ENCODE measurements around the gene PYROXD2. TPM values are rescaled to one million over a fixed set of nuclear protein-coding genes. Genes with fewer than 3 reads are reported as not detected.

The PYROXD2 gene
- total and polyA plus RNA-seq, 7 donors: 0.46 to 13.2 (median 1.7) TPM

- no peak for DNase-seq
- H3K4me3 ChIP-seq: no peak overlapping the region
- no peak for TF ChIP-seq CTCF (IDR thresholded peaks at IDR 0.05)
- no peak for ATAC-seq
- H3K9me3 ChIP-seq: no peaks in the 10 kb centered on the region
- intact Hi-C loops (cut with DNase I): loop anchor here in 1 of 2 donors (10.0 kb wide), 1 partner anchor 162 kb away; the partner anchor contains the start of gene LOXL4
- peaks cover 2 to 79% of the 10 kb centered on the region in 2 donors for H3K36me3 ChIP-seq (ENCODE audit: insufficient read depth in 1 of 2, low read depth in 1 of 2)
- H3K27ac ChIP-seq: no peak overlapping the region
- 93 to 95% (median 94%) methylated on average over 7 of the region's 7 CpGs for WGBS, 3 donors
- H3K4me1 ChIP-seq: no peaks in the 10 kb centered on the region
- H3K27me3 ChIP-seq (ENCODE audit: insufficient read depth in 3 of 3, low read length in 2 of 3): no peaks in the 10 kb centered on the region
Measured at GRCh38 chr10:98427011-98427515, 12.1 kb upstream of the PYROXD2 start.

DNA sequence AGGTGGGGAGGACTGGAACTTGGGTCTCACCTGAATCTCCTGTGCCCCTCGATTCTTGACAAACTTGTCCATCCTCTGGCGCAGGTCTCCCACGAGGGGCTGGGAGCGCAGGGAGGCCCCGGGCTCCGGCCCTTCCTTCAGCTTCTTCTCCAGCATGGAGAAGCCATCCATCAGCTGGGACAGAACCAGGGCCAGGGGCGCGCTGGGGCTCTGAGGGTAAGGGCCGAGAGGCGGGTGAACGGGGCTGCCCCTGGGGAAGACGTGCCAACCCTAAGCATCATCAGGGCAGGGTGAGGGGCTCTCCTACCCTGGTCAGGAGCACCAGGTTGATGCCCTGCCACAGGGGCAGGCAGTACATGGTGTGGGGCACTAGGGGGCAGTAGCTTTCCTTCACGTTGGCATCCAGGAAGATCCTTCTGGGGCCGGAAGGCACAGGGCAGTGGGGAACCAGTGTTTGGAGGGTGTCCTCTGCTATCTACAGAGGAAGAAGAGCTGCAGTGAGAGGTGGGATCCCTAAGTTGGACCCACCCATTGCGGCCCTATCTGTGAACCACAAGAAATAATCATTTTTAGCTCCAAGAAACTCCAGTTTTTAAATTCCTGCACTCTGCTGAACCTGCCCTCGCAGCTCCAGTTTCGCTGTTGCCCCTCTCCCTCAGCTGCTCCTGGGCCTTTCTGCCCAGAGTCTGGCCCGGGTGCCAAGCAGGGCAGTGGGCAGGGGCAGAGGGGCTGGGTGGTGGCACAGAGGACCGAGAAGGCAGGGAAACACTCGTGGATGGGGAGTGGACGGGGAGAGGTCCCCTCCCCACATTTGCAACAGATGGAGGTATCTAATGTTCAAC, 10.8 kb upstream of the PYROXD2 start:
- Histone ChIP-seq H3K4me1 (no peaks in the 10 kb centered on the region), H3K27ac (no peak overlapping the region), H3K27me3 (ENCODE audit: insufficient read depth in 3 of 3, low read length in 2 of 3) (no peaks in the 10 kb centered on the region), H3K4me3 (no peak overlapping the region), H3K9me3 (no peaks in the 10 kb centered on the region), H3K36me3 (ENCODE audit: insufficient read depth in 1 of 2, low read depth in 1 of 2) (peaks cover 2 to 72% of the 10 kb centered on the region in 2 donors)
- intact Hi-C loops (cut with DNase I): loop anchor here in 1 of 2 donors (10.0 kb wide), 1 partner anchor 161 kb away; the partner anchor contains the start of gene LOXL4
- 88% methylated on average over 21 of the region's 21 CpGs for WGBS, 3 donors
- DNase-seq: no peak
- peak; percentile 61 for TF ChIP-seq CTCF (IDR thresholded peaks at IDR 0.05)
- peak; percentile 54 to 78 (median 66) for ATAC-seq

GRCh38 chr10:98424295-98425254, 9.6 kb upstream of the PYROXD2 start:
- H3K4me1 ChIP-seq: no peaks in the 10 kb centered on the region
- H3K27me3 ChIP-seq (ENCODE audit: insufficient read depth in 3 of 3, low read length in 2 of 3): no peaks in the 10 kb centered on the region
- intact Hi-C loops (cut with DNase I): loop anchor here in 1 of 2 donors (10.0 kb wide), 1 partner anchor 160 kb away; the partner anchor contains the start of gene LOXL4
- ATAC-seq (no peak), DNase-seq (no peak)
- no peak for TF ChIP-seq CTCF (IDR thresholded peaks at IDR 0.05)
- peaks cover 2 to 71% of the 10 kb centered on the region in 2 donors for H3K36me3 ChIP-seq (ENCODE audit: insufficient read depth in 1 of 2, low read depth in 1 of 2)
- H3K9me3 ChIP-seq: no peaks in the 10 kb centered on the region
- WGBS, 3 donors: 94 to 96% (median 94%) methylated on average over 23 of the region's 23 CpGs
- no peak overlapping the region for H3K4me3 ChIP-seq
- no peak overlapping the region for H3K27ac ChIP-seq

- Histone ChIP-seq H3K9me3 (no peaks in the 10 kb centered on the region), H3K36me3 (ENCODE audit: insufficient read depth in 1 of 2, low read depth in 1 of 2) (peaks cover 2 to 75% of the 10 kb centered on the region in 2 donors), H3K4me3 (no peak overlapping the region), H3K4me1 (no peaks in the 10 kb centered on the region), H3K27me3 (ENCODE audit: insufficient read depth in 3 of 3, low read length in 2 of 3) (no peaks in the 10 kb centered on the region), H3K27ac (no peak overlapping the region)
- TF ChIP-seq CTCF (IDR thresholded peaks at IDR 0.05): no peak
- DNase-seq (no peak), ATAC-seq (no peak)
- intact Hi-C loops (cut with DNase I): loop anchor here in 1 of 2 donors (10.0 kb wide), 1 partner anchor 159 kb away; the partner anchor contains the start of gene LOXL4
- WGBS, 3 donors: 93 to 98% (median 93%) methylated on average over 8 to 9 of the region's 9 CpGs
Measured at GRCh38 chr10:98423691-98424120, 8.7 kb upstream of the PYROXD2 start.

Measured in psoas muscle (tissue), 8 donors.